Measurements from ENCODE around the gene CACNB2. TPM values are rescaled to one million over a fixed set of nuclear protein-coding genes. Genes with fewer than 3 reads are reported as not detected.
"Not testable (repeated sequence)": the region's sequence is repeated elsewhere in the genome, so short reads cannot be mapped to it uniquely, and the experiment has no call there.

Gene CACNB2
- total RNA-seq, 1 donor from 2014 or later, result 1.1 TPM

- intact Hi-C loops (cut with micrococcal nuclease), result no loop called here
- DNase-seq (ENCODE audit: low spot score), result no peak
- H3K4me1 Mint-ChIP-seq (ENCODE audit: low read depth), result no peaks in the 10 kb centered on the region
- H3K27me3 Mint-ChIP-seq (ENCODE audit: low read depth), result peaks cover 3% of the 10 kb centered on the region
- H3K36me3 Mint-ChIP-seq (ENCODE audit: low read depth), result no peaks in the 10 kb centered on the region
- H3K27ac Mint-ChIP-seq, result no peak overlapping the region
- H3K4me3 Mint-ChIP-seq (ENCODE audit: low read depth), result no peak overlapping the region
- H3K9me3 Mint-ChIP-seq, result no peaks in the 10 kb centered on the region
These were observed 7.2 kb upstream of the CACNB2 start for GRCh38 chr10:18133046-18133445.

GRCh38 chr10:18134509-18134908 lies 5.7 kb upstream of the CACNB2 start:
- no peaks in the 10 kb centered on the region for H3K4me1 Mint-ChIP-seq (ENCODE audit: low read depth)
- H3K36me3 Mint-ChIP-seq (ENCODE audit: low read depth), result no peaks in the 10 kb centered on the region
- H3K4me3 Mint-ChIP-seq (ENCODE audit: low read depth), result no peak overlapping the region
- no peaks in the 10 kb centered on the region for H3K9me3 Mint-ChIP-seq
- no peak for DNase-seq (ENCODE audit: low spot score)
- H3K27me3 Mint-ChIP-seq (ENCODE audit: low read depth), result peaks cover 10% of the 10 kb centered on the region
- intact Hi-C loops (cut with micrococcal nuclease), result no loop called here
- H3K27ac Mint-ChIP-seq, result no peak overlapping the region

GRCh38 chr10:18134921-18135320 lies 5.3 kb upstream of the CACNB2 start:
- intact Hi-C loops (cut with micrococcal nuclease), result no loop called here
- Mint-ChIP-seq H3K36me3 (ENCODE audit: low read depth) (no peaks in the 10 kb centered on the region), H3K9me3 (no peaks in the 10 kb centered on the region), H3K27ac (no peak overlapping the region), H3K27me3 (ENCODE audit: low read depth) (peaks cover 14% of the 10 kb centered on the region), H3K4me3 (ENCODE audit: low read depth) (no peak overlapping the region), H3K4me1 (ENCODE audit: low read depth) (no peaks in the 10 kb centered on the region)
- DNase-seq (ENCODE audit: low spot score), result no peak

- Mint-ChIP-seq H3K27ac (no peak overlapping the region), H3K4me1 (ENCODE audit: low read depth) (no peaks in the 10 kb centered on the region), H3K36me3 (ENCODE audit: low read depth) (no peaks in the 10 kb centered on the region), H3K27me3 (ENCODE audit: low read depth) (peaks cover 19% of the 10 kb centered on the region), H3K4me3 (ENCODE audit: low read depth) (no peak overlapping the region), H3K9me3 (no peaks in the 10 kb centered on the region)
- no peak for DNase-seq (ENCODE audit: low spot score)
- intact Hi-C loops (cut with micrococcal nuclease), result no loop called here
These were observed 4.0 kb upstream of the CACNB2 start for GRCh38 chr10:18136073-18136791.

- no peak for DNase-seq (ENCODE audit: low spot score)
- Mint-ChIP-seq H3K27ac (no peak overlapping the region), H3K4me3 (ENCODE audit: low read depth) (no peak overlapping the region), H3K9me3 (no peaks in the 10 kb centered on the region), H3K27me3 (ENCODE audit: low read depth) (peaks cover 28% of the 10 kb centered on the region), H3K36me3 (ENCODE audit: low read depth) (no peaks in the 10 kb centered on the region), H3K4me1 (ENCODE audit: low read depth) (no peaks in the 10 kb centered on the region)
- intact Hi-C loops (cut with micrococcal nuclease), result no loop called here
These were observed 3.1 kb upstream of the CACNB2 start for GRCh38 chr10:18137111-18137510.

GRCh38 chr10:18140957-18141845 lies 977 bp downstream of the CACNB2 start:
- Mint-ChIP-seq H3K4me1 (ENCODE audit: low read depth) (no peaks in the 10 kb centered on the region), H3K9me3 (no peaks in the 10 kb centered on the region), H3K27me3 (ENCODE audit: low read depth) (peaks cover 38% of the 10 kb centered on the region), H3K27ac (no peak overlapping the region), H3K4me3 (ENCODE audit: low read depth) (no peak overlapping the region), H3K36me3 (ENCODE audit: low read depth) (no peaks in the 10 kb centered on the region)
- no peak for DNase-seq (ENCODE audit: low spot score)
- intact Hi-C loops (cut with micrococcal nuclease), result no loop called here

GRCh38 chr10:18142151-18142550 lies 1.9 kb downstream of the CACNB2 start:
- Mint-ChIP-seq H3K4me3 (ENCODE audit: low read depth) (no peak overlapping the region), H3K4me1 (ENCODE audit: low read depth) (no peaks in the 10 kb centered on the region), H3K27ac (no peak overlapping the region), H3K27me3 (ENCODE audit: low read depth) (peaks cover 38% of the 10 kb centered on the region), H3K36me3 (ENCODE audit: low read depth) (no peaks in the 10 kb centered on the region), H3K9me3 (no peaks in the 10 kb centered on the region)
- no peak for DNase-seq (ENCODE audit: low spot score)
- intact Hi-C loops (cut with micrococcal nuclease), result no loop called here

GRCh38 chr10:18144396-18144795 lies 4.2 kb downstream of the CACNB2 start:
- Mint-ChIP-seq H3K36me3 (ENCODE audit: low read depth) (no peaks in the 10 kb centered on the region), H3K27ac (no peak overlapping the region), H3K27me3 (ENCODE audit: low read depth) (peaks cover 30% of the 10 kb centered on the region), H3K4me3 (ENCODE audit: low read depth) (no peak overlapping the region), H3K4me1 (ENCODE audit: low read depth) (no peaks in the 10 kb centered on the region), H3K9me3 (no peaks in the 10 kb centered on the region)
- intact Hi-C loops (cut with micrococcal nuclease), result no loop called here
- no peak for DNase-seq (ENCODE audit: low spot score)

GRCh38 chr10:18144928-18145327 lies 4.7 kb downstream of the CACNB2 start:
- intact Hi-C loops (cut with micrococcal nuclease), result no loop called here
- no peak for DNase-seq (ENCODE audit: low spot score)
- H3K4me1 Mint-ChIP-seq (ENCODE audit: low read depth), result no peaks in the 10 kb centered on the region
- no peak overlapping the region for H3K27ac Mint-ChIP-seq
- no peaks in the 10 kb centered on the region for H3K9me3 Mint-ChIP-seq
- H3K27me3 Mint-ChIP-seq (ENCODE audit: low read depth), result peaks cover 24% of the 10 kb centered on the region
- H3K36me3 Mint-ChIP-seq (ENCODE audit: low read depth), result no peaks in the 10 kb centered on the region
- no peak overlapping the region for H3K4me3 Mint-ChIP-seq (ENCODE audit: low read depth)

- H3K27me3 Mint-ChIP-seq (ENCODE audit: low read depth), result peaks cover 23% of the 10 kb centered on the region
- DNase-seq (ENCODE audit: low spot score), result no peak
- no peaks in the 10 kb centered on the region for H3K9me3 Mint-ChIP-seq
- H3K4me3 Mint-ChIP-seq (ENCODE audit: low read depth), result no peak overlapping the region
- intact Hi-C loops (cut with micrococcal nuclease), result no loop called here
- no peaks in the 10 kb centered on the region for H3K36me3 Mint-ChIP-seq (ENCODE audit: low read depth)
- H3K27ac Mint-ChIP-seq, result no peak overlapping the region
- no peaks in the 10 kb centered on the region for H3K4me1 Mint-ChIP-seq (ENCODE audit: low read depth)
These were observed 5.4 kb downstream of the CACNB2 start for GRCh38 chr10:18145652-18146051.

GRCh38 chr10:18149196-18149800 lies 9.1 kb downstream of the CACNB2 start:
- Mint-ChIP-seq H3K27me3 (ENCODE audit: low read depth) (no peaks in the 10 kb centered on the region), H3K4me1 (ENCODE audit: low read depth) (no peaks in the 10 kb centered on the region), H3K27ac (no peak overlapping the region), H3K4me3 (ENCODE audit: low read depth) (no peak overlapping the region), H3K36me3 (ENCODE audit: low read depth) (no peaks in the 10 kb centered on the region), H3K9me3 (no peaks in the 10 kb centered on the region)
- intact Hi-C loops (cut with micrococcal nuclease), result no loop called here
- no peak for DNase-seq (ENCODE audit: low spot score)

- Mint-ChIP-seq H3K4me3 (ENCODE audit: low read depth) (no peak overlapping the region), H3K27me3 (ENCODE audit: low read depth) (no peaks in the 10 kb centered on the region), H3K27ac (no peak overlapping the region), H3K4me1 (ENCODE audit: low read depth) (no peaks in the 10 kb centered on the region), H3K36me3 (ENCODE audit: low read depth) (no peaks in the 10 kb centered on the region), H3K9me3 (no peaks in the 10 kb centered on the region)
- intact Hi-C loops (cut with micrococcal nuclease), result no loop called here
- no peak for DNase-seq (ENCODE audit: low spot score)
These were observed 11.2 kb downstream of the CACNB2 start for GRCh38 chr10:18151356-18151890.

GRCh38 chr10:18153381-18153780 lies 13.2 kb downstream of the CACNB2 start:
- H3K9me3 Mint-ChIP-seq; intact Hi-C loops (cut with micrococcal nuclease); H3K36me3 Mint-ChIP-seq (ENCODE audit: low read depth); H3K4me1 Mint-ChIP-seq (ENCODE audit: low read depth); DNase-seq (ENCODE audit: low spot score); H3K27ac Mint-ChIP-seq; H3K4me3 Mint-ChIP-seq (ENCODE audit: low read depth); H3K27me3 Mint-ChIP-seq (ENCODE audit: low read depth): not testable (repeated sequence)
